GM21723 (cell line): ENCODE data around the gene SMIM14.
"Not testable (repeated sequence)": the region's sequence is repeated elsewhere in the genome, so short reads cannot be mapped to it uniquely, and the experiment has no call there.

Source experiments
- ATAC-seq: cut with Tn5 transposase; IDR thresholded peaks from one replicate; pipeline ENCODE4 v1.9.1; 2021; ENCODE audit warnings: mild to moderate bottlenecking, moderate library complexity; ENCODE audit not compliant: unreplicated experiment

The SMIM14 gene

DNA sequence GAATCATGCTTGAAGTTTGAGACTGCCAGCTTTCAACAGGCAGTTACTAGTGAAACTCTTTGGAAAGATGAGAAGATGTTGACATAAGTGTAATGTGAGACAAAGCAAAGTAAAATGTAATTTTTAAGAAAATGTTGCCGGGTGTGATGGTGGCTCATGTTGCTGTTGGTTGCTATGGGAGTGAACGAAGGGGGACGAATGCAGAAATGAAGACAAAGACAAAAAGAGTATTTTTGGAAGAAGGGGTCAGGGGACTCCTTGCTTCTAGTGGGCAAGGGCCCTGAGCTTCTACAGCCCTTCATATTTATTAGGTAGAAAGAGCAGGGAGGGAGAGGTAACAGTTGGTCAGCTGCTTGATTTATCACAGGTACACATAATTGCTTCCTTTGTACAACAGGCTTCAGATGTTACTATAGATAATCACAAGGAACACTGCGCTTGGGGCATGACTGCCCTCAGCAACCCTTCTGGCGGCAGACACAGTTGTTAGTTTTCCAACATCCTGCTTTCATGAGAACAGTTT, 99.5 kb downstream of the SMIM14 start:
- ATAC-seq = no peak

DNA sequence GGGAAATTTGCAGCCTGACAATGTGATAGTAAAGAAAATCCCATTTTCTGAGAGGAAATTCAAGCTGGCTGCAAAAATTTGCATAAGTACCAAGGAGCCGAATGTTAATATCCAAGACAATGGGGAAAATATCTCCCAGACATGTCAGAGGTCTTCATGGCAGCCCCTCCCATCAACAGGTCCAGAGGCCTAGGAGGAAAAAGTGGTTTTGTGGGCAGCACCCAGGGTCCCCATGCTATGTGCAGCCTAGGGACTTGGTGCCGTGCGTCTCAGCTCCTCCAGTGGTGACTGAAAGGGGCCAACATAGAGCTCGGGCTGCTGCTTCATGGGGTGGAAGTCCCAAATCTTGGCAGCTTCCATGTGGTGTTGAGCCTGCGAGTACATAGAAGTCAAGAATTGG, 105.1 kb downstream of the SMIM14 start:
- no peak for ATAC-seq

DNA sequence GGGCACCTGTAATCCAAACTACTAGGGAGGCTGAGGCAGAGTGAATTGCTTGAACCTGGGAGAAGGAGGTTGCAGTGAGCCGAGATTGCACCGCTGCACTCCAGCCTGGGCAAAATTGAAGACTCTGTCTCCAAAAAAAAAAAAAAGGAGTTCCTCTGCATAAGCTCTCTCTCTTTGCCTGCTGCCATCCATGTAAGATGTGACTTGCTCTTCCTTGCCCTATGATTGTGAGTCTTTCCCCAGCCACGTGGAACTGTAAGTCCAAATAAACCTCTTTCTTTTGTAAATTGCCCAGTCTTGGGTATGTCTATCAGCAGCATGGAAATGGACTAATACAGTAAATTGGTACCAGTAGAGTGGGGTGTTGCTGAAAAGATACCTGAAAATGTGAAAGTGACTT, 106.4 kb downstream of the SMIM14 start:
- not testable (repeated sequence) for ATAC-seq

DNA sequence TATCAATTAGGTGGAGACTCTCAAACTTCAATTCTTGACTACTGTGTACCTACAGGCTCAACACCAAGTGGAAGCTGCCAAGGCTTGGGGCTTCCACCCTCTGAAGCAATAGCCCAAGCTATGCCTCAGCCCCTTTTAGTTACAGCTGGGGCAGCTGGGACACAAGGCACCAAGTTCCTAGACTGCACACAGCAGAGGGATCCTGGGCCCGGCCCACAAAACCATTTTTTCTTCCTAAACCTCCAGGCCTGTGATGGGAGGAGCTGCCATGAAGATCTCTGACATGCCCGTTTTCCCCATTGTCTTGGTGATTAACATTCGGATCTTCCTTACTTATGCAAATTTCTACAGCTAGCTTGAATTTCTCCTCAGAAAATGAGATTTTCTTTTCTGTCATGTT, 108.0 kb downstream of the SMIM14 start:
- ATAC-seq = no peak

DNA sequence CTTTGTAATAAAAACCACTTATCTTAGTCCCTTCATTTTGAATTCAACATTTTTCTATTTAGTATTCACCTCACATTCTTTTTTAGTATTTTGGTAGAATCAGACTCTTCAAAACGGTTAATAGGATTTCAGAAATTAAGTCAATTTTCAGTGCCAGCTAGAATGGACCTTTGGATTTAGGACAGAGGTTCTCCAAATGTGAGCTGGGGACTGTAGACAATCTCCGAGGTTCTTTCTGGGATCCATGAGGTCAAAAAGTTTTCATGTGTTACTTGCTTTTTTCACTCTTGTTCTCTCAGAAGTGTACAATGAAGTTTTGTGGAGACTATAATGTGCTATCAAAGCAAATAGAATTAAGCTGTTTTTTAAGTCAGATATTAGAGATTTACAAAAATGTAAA, 109.1 kb downstream of the SMIM14 start:
- no peak for ATAC-seq

DNA sequence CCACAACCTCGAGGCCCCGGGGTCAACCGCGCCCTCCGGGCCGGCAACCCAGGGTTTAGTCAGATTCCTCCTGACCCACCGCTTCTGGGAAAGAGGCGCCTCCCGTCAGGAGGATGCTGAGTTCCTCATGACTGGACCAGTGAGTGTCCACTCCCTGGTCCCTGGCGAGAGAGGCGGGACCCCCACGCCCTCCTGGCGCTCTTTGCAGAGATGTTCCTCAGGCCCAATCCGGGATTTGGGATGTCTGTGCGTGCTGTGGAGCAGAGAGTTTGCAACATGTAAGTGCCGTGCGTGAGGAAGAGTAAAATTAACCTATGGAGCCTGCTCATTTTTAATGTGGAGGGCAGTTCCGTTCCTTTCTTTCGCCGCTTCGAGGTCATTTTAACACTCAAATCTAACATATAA, 110.6 kb downstream of the SMIM14 start:
- ATAC-seq = no peak

DNA sequence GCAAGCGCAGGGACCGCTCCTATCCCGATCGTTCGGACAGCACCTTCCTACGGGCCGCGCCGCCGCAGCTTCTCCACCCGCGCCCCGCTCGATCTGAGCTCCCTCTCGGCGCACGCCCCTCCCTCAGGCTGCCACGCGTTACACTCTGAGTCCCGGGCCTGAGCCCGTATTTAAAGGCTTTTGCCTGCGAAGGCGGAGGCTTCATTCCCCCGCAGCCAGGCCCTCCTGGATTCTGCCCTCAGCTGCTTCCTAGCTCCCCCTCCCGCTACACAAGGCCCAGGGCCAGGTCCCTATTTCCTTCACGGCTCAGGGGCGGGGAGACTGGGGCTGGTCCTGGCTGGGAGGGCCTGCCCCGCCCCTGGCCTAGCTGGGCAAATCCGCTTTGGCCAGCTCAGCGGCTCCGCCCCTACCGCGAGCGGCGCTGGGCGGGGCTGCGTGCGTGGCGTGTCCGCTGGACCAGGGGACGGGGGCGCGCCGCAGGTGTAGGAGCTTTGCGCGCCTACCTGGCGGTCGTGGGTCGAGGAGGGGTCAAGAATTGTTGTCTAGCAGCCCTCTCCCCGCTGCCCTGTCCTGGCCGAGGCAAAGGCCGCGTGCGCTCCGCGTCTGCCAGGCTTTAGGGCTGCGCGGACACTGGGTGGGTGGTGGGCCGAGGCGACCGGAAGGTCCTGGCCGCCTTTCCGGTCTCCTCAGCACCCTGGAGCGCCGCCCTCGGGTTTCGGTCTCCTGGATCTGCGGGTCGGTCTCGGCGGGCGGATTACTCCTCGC, 111.2 kb downstream of the SMIM14 start, which contains the start of gene UGDH:
Gene UGDH (minus strand): TSS at position 144 of the 765 bp plus-strand sequence. CDS start 5,927 bp downstream, outside the sequence.
- peak; percentile 97 for ATAC-seq

DNA sequence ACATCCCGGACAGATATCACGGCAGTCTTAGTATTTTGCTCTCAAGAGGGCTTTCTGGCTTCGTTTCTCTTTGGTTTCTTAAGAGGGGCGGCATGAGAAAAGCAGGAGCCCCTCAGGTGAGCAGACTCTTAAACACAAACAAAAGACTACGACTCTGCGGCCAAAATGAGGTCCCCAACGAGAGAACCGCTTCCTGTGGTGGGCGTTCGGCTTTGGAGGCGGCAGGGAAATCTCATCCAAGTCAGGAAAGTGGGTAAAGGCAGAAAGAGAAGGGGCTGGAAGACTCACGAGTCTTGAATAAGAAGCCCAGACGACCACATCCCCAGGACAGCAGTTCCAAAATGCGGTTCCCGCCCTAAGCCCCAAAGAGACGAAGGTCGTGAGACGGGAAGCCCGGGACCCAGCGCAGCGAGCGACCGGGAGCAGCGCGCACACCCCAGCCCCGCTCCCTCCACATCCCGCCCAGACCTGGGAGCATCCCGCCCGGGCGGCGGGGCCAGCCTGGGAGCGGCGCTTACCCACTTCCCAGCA, 111.8 kb downstream of the SMIM14 start:
- peak; percentile 28 for ATAC-seq

DNA sequence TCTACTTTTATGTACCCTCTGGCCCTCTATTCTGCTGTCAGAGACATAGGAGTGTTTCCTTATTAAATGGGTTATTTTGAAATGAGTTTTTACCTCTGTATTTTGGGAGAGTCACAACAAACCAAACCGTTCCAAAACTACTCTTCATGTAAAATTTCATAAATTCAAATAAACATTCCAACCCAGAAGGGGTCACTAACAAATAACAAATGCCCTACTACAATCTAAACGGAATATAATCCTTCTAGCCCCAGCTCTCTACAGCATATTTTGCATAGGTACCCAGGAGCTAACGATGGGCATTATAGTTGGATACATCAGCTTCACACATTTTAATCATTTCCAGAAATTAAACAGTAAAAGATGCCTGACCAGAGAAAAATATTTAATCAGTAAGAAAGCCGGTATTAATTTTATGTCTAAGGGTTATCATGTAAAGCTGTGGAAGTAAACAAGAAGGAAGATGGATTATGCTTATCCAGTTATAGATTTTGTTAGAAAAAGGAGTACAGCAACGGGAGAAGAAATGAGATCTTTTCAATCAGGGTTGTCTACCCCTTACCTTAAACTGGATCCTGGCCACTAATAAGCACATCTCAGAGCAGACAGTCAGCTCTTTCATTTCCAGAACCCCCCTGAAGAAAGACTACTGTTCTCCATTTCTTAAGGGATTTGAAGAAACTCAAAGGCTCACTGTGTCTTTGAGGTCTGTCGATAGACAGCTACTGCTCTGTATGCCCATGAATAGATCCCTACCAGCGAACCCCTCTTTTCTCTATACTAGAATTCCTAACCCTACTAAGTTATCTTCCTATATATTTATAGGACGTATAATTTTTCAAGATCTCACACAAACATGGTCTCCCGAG, 112.6 kb downstream of the SMIM14 start:
- ATAC-seq = no peak

DNA sequence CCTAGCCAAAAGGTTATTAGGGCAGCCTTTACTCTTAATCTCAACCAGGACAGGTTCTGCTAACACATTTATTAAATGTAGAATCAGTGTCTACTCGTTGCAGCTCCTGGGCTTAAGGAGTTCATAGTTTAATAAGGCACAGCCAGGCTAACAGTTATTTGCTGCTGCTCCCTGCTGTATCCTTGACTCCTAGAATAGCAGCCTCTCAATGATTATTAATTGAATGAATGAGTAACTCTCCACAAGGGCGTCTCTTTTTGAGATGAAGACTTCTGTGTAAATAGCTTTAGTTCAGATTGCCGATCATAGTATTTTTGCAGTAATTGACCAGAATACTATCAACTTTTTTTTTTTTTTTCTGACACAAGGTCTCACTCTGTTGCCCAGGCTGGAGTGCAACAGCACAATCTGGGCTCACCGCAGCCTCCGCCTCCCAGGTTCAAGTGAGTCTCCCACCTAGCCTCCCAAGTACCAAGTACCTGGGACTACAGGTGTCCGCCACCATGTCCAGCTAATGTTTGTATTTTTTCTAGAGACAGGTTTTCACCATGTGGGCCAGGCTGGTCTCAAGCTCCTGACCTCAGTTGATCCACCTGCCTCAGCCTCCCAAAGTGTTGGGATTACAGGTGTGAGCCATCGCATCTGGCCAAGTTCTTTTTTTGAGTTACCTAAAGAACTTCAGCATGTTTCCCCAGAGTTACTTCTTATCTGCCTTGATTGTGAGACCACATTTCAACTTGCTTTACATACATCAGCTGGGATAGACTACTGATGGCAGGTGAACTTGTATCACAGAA, 114.3 kb downstream of the SMIM14 start:
- ATAC-seq = no peak

DNA sequence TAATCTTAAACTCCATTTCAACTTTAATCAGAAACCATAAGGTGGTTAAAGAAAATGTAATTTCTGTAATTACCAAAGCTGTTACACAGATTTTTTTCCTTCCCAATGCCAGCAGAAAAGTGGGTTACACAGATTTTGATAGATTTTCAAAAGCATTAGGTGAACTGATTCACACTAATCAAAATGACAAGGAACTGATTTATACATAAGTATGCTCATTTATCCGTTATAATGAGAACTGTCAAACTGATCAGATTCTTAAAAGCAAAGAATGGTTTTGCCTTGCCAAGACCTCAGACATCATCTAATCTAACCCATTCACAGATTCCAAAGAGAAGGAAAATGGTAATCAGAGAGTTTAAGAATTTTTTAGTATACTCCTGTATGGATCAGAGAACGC, 116.6 kb downstream of the SMIM14 start:
- no peak for ATAC-seq

DNA sequence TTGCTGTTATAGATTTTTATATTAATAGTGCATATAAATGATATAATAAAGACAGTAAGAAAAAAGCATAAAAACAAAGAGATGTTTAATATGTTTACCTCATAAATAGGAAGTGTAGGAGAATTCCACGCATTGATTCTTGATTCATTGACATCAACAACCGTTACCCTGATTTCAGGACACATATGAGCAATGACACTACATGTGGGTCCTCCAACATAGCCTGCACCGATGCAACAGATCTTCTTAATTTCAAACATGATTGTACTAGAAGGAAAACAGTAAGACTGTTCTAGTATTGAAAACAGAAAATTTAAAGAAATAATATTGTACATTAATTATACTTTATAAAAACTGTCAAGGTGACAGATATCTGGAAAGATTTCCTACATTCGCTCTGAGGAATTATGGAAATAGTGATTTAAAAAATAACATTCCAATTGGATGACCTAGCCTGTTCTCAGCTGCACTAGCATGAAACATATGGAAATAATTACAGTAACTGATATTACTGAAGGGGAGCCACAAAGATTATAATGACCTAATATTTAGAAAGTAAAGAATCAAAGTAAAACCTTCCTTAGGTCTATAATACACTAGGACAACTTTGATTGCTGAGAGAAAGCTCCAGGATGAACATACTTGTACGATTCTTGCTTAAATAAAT, 117.3 kb downstream of the SMIM14 start:
- ATAC-seq = no peak

DNA sequence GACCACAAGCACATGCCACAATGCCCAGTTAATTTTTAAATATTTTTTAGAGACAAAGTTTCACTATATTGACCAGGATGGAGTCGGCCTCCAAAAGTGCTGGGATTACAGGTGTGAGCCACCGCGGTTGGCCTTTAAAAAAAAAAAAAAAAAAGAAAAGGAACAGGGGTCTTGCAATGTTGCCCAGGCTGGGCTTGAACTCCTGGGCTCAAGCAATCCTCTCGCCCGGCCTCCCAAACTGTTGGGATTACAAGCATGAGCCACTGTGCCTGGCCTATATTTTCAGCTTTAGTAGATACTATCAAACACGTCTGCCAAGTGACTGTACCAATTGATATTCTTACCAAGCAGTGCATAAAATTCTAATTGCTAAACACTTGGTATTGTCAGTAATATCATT, 120.2 kb downstream of the SMIM14 start:
- no peak for ATAC-seq

DNA sequence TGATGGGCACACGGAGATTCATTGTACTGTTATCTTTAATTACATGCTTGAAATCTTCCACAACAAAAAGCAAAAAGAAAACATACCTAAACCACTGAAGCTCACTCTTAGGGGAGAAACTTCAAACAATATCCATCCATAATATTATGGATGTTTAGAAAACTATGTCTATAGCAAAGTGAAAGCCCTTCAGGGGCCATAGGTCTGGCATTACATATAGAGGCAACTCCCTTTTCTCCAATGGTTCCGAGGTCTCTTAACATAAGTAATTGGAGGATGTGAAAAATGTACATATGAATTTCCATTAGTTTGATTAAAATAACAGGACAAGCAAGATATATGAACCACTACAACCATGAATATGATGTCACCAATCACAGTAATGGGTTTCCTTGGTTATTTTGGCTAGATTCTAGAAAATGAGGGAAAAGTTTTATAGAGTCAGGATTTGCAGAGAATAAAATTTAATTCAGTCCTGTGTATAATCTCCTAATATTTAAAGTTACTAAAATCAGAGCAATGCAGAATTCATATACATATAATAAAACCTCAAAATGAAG, 122.2 kb downstream of the SMIM14 start:
- no peak for ATAC-seq

DNA sequence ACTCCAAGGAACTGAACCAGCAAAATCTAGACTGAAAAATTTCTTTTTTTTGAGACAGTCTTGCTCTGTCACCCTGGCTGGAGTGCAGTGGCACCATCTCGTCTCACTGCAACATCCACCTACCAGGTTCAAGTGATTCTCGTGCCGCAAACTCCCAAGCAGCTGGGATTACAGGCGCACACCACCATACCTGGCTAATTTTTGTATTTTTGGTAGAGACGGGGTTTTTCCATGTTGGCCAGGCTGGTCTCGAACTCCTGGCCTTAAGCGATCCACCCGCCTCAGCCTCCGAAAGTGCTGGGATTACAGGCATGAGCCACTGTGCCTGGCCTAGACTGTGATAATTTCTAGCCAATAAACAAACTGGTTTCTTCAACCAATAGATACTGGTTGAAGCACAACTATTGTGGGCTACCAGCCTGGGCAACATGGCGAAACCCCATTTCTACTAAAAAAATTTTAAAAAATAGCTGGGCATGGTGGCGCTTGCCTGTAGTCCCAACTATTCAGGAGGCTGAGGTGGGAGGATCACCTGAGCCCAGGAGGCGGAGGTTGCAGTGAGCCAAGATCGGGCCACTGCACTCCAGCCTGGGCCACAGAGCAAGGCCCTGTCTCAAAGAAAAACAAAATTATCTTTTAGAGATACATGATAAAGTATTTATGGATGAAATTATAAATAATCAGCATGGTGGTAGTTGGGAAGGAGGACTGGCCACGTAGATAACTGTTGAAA, 122.8 kb downstream of the SMIM14 start:
- not testable (repeated sequence) for ATAC-seq

DNA sequence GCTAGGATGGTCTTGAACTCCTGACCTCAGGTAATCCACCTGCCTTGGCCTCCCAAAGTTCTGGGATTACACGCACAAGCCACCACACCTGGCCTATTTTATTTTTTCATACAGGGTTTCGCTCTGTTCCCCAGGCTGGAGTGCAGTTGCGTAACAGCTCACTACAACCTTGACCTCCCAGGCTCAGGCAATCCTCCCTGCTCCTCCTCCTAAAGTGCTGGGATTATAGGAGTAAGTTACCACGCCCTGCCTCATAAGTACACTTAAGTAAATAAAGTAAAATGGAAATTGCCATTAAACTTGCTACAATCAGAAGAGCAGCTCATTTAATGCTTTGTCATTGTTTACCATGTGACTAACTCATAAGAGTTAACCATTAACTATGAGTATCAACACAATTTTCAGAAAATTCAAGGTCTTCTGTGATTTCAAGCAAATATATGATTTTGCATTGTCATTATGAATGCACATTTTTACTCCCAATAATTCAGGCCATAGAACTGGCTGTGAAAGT, 123.7 kb downstream of the SMIM14 start:
- no peak for ATAC-seq

DNA sequence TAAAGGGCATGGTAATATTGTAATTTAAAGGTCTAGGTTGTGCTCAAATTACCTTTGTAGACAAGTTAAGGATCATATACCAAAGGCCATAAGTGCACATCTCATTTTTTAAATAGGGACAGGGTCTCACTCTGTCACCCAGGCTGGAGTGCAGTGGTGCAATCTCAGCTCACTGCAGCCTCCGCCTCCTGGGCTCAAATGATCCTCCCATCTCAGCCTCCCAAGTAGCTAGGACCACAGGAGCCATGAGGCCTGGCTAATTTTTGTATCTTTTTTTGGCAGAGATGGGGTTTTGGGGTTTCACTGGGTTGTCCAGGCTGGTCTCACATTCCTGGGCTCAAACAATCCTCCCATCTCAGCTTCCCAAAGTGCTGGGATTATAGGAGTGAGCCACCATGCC, 124.4 kb downstream of the SMIM14 start:
- not testable (repeated sequence) for ATAC-seq

DNA sequence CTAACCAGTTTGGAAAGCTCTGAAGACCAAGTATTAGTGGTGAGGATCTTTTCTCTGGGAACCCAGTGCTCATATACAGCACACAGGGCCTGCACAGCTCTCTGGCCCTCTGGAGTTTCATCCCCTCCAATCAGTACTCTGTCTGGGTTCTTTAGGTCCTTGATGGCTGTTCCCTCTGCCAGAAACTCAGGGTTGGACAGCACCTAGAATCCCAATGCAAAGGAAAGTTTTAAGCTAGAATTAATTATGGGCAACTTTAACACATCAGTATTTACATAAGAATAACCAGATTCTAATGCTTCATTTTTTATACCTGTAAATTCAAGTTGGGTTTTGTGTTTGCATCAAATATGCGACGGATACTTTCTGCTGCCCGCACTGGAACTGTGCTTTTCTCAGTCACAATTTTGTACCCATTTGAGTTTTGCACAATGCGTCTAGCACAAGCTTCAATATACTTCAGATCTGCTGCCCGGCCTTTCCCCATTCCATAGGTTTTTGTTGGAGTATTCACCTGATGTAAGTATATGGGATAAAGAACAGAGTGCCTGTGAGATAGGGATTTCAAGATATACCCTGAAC, 128.2 kb downstream of the SMIM14 start:
- no peak for ATAC-seq

DNA sequence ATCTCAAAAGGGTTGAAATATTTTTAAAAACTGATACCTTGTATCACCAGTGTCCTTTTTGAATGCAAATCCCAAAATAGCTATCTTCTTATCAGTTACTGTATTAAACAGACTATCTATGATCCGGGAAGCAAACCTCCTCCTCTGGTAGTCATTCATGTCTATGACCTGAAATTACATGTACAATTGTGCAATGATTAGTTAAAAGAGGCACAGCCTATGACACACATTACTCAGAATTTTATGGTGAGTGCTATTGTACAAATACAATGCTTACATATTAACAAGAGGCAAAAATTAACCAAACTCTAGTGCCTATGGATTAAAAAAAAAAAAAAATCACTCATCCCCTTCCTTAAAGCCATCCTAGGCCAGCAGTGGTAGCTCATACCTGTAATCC, 133.1 kb downstream of the SMIM14 start:
- no peak for ATAC-seq
